ENCODE results near the gene ZDHHC18. TPM values are rescaled to one million over a fixed set of nuclear protein-coding genes. Genes with fewer than 3 reads are reported as not detected.
"Not testable (repeated sequence)": the region's sequence is repeated elsewhere in the genome, so short reads cannot be mapped to it uniquely, and the experiment has no call there.

ZDHHC18 gene
- total RNA-seq, 1 donor from 2014 or later = 14.4 TPM

- DNase-seq = no peak
- intact Hi-C loops (cut with DNase I) = loop anchor here (1.0 kb wide), 1 partner anchor 26 kb away; no protein-coding TSS in a partner anchor
- ATAC-seq (ENCODE audit: poor library complexity) = no peak
Observed at GRCh38 chr1:26852701-26853100, 26.2 kb downstream of the ZDHHC18 start.

- intact Hi-C loops (cut with DNase I) = loop anchor here (1.0 kb wide), 1 partner anchor 25 kb away; no protein-coding TSS in a partner anchor
- ATAC-seq (ENCODE audit: poor library complexity) (peak; percentile 82), DNase-seq (peak; percentile 86)
Observed at GRCh38 chr1:26853156-26853555, 26.7 kb downstream of the ZDHHC18 start.

GRCh38 chr1:26853600-26853999 lies 27.1 kb downstream of the ZDHHC18 start:
- DNase-seq (no peak), ATAC-seq (ENCODE audit: poor library complexity) (no peak)
- intact Hi-C loops (cut with DNase I) = loop anchor here (1.0 kb wide), 1 partner anchor 25 kb away; no protein-coding TSS in a partner anchor

GRCh38 chr1:26854906-26855305 lies 28.4 kb downstream of the ZDHHC18 start:
- DNase-seq = no peak
- intact Hi-C loops (cut with DNase I) = no loop called here
- no peak for ATAC-seq (ENCODE audit: poor library complexity)

GRCh38 chr1:26855636-26856035 lies 29.1 kb downstream of the ZDHHC18 start:
- intact Hi-C loops (cut with DNase I) = no loop called here
- ATAC-seq (ENCODE audit: poor library complexity) = no peak
- DNase-seq = no peak

- ATAC-seq (ENCODE audit: poor library complexity) (no peak), DNase-seq (no peak)
- intact Hi-C loops (cut with DNase I) = no loop called here
Observed at GRCh38 chr1:26856181-26856580, 29.7 kb downstream of the ZDHHC18 start.

GRCh38 chr1:26856604-26857469 lies 30.3 kb downstream of the ZDHHC18 start:
- no peak for DNase-seq
- ATAC-seq (ENCODE audit: poor library complexity) = no peak
- intact Hi-C loops (cut with DNase I) = no loop called here

- ATAC-seq (ENCODE audit: poor library complexity) = no peak
- intact Hi-C loops (cut with DNase I) = no loop called here
- no peak for DNase-seq
Observed at GRCh38 chr1:26857473-26858060, 31.1 kb downstream of the ZDHHC18 start.

- ATAC-seq (ENCODE audit: poor library complexity) = no peak
- DNase-seq = no peak
- intact Hi-C loops (cut with DNase I) = no loop called here
Observed at GRCh38 chr1:26858160-26858559, 31.7 kb downstream of the ZDHHC18 start.

GRCh38 chr1:26858891-26859640 lies 32.6 kb downstream of the ZDHHC18 start:
- intact Hi-C loops (cut with DNase I) = no loop called here
- ATAC-seq (ENCODE audit: poor library complexity) (no peak), DNase-seq (no peak)

GRCh38 chr1:26861286-26861701 lies 34.8 kb downstream of the ZDHHC18 start:
- ATAC-seq (ENCODE audit: poor library complexity) = no peak
- intact Hi-C loops (cut with DNase I) = no loop called here

GRCh38 chr1:26861889-26862378 lies 35.4 kb downstream of the ZDHHC18 start:
- DNase-seq (no peak), ATAC-seq (ENCODE audit: poor library complexity) (no peak)
- intact Hi-C loops (cut with DNase I) = no loop called here

More at GRCh38 chr1:26861286-26861701, 34.8 kb downstream of the ZDHHC18 start:
- DNase-seq = no peak

- DNase-seq (no peak), ATAC-seq (ENCODE audit: poor library complexity) (no peak)
- intact Hi-C loops (cut with DNase I) = no loop called here
Observed at GRCh38 chr1:26862781-26863684, 36.5 kb downstream of the ZDHHC18 start, which contains the start of gene SFN. SFN (plus strand) TSS chr1:26863149; CDS start chr1:26863213, 64 bp downstream.

- no peak for DNase-seq
- ATAC-seq (ENCODE audit: poor library complexity) = no peak
- intact Hi-C loops (cut with DNase I) = no loop called here
Observed at GRCh38 chr1:26863685-26864077, 37.2 kb downstream of the ZDHHC18 start.

- DNase-seq = peak; percentile 98
- peak; percentile 99 for ATAC-seq (ENCODE audit: poor library complexity)
- intact Hi-C loops (cut with DNase I) = no loop called here
Observed at GRCh38 chr1:26864610-26865480, 38.4 kb downstream of the ZDHHC18 start.

GRCh38 chr1:26873097-26873496 lies 46.6 kb downstream of the ZDHHC18 start:
- intact Hi-C loops (cut with DNase I); DNase-seq; ATAC-seq (ENCODE audit: poor library complexity): not testable (repeated sequence)

GRCh38 chr1:26874896-26875295 lies 48.4 kb downstream of the ZDHHC18 start:
- ATAC-seq (ENCODE audit: poor library complexity) = no peak
- intact Hi-C loops (cut with DNase I) = loop anchor here (5.0 kb wide), 2 partner anchors 63 to 273 kb away; no protein-coding TSS in a partner anchor
- DNase-seq = no peak

All from Right ventricle myocardium superior (tissue), 1 donor.